ENCODE data around the gene KDM1B. TPM values are rescaled to one million over a fixed set of nuclear protein-coding genes. Genes with fewer than 3 reads are reported as not detected.
A peak's percentile ranks its signal among the peaks of the same experiment; 100 is the strongest.
"Not testable (repeated sequence)": the region's sequence is repeated elsewhere in the genome, so short reads cannot be mapped to it uniquely, and the experiment has no call there.

KDM1B gene
- total RNA-seq, 1 donor = 24.5 TPM

GRCh38 chr6:18226451-18227105 lies 71.4 kb downstream of the KDM1B start:
- DNase-seq (ENCODE audit: low read depth in 2 of 3, low spot score in 2 of 3) = not testable (repeated sequence)

GRCh38 chr6:18227166-18227565 lies 71.9 kb downstream of the KDM1B start:
- not testable (repeated sequence) for DNase-seq (ENCODE audit: low read depth in 2 of 3, low spot score in 2 of 3)

- DNase-seq (ENCODE audit: low read depth in 2 of 3, low spot score in 2 of 3) = not testable (repeated sequence)
Measured at GRCh38 chr6:18228590-18228989, 73.4 kb downstream of the KDM1B start.

- DNase-seq (ENCODE audit: low read depth in 2 of 3, low spot score in 2 of 3) = peak in 1 of 3 donors; percentile 22
Measured at GRCh38 chr6:18231856-18232255, 76.6 kb downstream of the KDM1B start.

- DNase-seq (ENCODE audit: low read depth in 2 of 3, low spot score in 2 of 3) = not testable (repeated sequence)
Measured at GRCh38 chr6:18233770-18234169, 78.5 kb downstream of the KDM1B start.

DNA sequence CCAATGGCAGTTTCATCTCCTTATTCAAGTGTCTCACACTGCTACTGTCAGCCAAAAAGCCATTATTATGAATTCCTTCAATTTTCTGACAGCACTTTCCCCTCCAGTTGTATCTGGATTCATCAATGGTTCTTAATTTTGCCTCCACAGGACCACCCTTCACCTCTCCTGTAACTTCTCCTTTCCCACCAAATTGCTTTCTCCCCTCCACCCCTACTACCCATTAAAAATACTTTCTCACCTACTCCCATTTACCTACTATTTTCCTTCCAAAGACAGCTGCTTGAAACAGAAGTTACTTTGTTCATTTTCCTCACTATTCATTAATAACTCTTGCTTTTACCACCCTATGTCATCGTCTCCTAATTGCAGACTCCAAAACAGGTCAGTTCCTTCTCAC lies 79.3 kb downstream of the KDM1B start:
- DNase-seq (ENCODE audit: low read depth in 2 of 3, low spot score in 2 of 3) = no peak

GRCh38 chr6:18235524-18235923 lies 80.3 kb downstream of the KDM1B start:
- no peak for DNase-seq (ENCODE audit: low read depth in 2 of 3, low spot score in 2 of 3)

DNA sequence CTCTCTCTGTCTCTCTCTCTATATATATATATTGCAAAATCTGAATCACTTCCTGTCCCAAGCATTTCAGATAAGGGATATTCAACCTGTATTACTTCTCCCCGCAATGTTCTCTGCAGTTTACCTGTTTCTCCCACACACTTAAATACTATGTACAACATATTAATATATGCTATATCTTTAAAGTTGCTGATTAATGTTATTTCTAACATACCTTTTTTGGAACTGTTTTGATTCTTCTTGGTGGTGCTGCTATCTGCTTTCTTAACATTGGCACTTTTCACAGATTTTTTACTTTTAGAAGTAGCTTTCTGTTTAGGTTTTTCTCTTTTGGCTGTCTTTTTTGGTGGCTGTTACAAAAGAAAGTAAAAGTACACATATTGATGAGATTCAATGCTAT lies 81.9 kb downstream of the KDM1B start:
- no peak for DNase-seq (ENCODE audit: low read depth in 2 of 3, low spot score in 2 of 3)

- DNase-seq (ENCODE audit: low read depth in 2 of 3, low spot score in 2 of 3) = no peak
Measured at GRCh38 chr6:18240230-18240629, 85.0 kb downstream of the KDM1B start.

GRCh38 chr6:18241208-18242038 lies 86.2 kb downstream of the KDM1B start:
- DNase-seq (ENCODE audit: low read depth in 2 of 3, low spot score in 2 of 3) = no peak

GRCh38 chr6:18242062-18242851 lies 87.0 kb downstream of the KDM1B start:
- DNase-seq (ENCODE audit: low read depth in 2 of 3, low spot score in 2 of 3) = no peak

DNA sequence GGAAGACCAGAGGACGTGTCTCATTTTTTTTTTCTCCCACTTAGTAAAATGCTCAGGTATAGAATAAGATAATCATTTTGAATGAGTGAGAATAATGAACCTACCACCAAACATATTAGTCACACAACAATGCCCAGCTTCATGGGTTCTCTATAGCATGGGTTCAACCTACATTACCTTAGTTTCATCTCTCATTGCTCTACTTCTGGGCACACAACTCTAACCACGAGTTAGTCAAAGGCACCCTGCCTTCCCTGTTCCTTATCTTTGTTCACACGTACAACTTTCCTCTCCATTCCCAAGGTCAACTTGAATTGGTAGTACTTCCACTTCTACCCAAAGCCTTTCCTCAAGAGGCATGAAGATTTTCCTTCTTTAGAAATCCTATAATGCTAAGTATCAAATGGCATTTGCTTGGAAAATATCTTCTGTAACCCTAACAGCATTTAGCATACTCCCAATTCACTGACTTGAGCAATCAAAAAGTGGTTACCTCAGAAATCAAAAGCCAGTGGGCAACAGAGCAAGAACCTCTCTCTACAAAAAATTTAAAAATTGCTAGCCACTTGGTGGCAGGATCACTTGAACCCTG lies 88.2 kb downstream of the KDM1B start:
- no peak for DNase-seq (ENCODE audit: low read depth in 2 of 3, low spot score in 2 of 3)

DNA sequence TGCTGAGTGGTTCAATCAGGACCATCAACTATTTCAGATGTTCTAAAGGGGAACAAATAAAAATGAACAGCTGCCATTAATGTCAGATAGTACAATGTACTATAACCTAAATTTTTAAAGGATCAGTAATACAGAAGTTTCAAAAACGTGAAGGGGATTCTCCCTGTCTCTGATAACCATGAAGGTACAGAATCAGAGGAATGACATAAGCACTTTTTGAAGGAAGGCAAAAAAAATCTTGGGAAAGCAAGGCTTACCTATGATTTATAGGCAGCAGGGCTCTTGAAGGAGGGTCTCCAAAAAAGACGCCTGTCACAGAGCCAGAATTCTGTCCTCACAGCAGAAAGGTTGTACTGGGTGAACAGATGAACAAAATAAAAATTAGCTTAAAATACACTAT lies 89.0 kb downstream of the KDM1B start:
- no peak for DNase-seq (ENCODE audit: low read depth in 2 of 3, low spot score in 2 of 3)

- no peak for DNase-seq (ENCODE audit: low read depth in 2 of 3, low spot score in 2 of 3)
Measured at GRCh38 chr6:18245079-18245478, 89.9 kb downstream of the KDM1B start.

DNA sequence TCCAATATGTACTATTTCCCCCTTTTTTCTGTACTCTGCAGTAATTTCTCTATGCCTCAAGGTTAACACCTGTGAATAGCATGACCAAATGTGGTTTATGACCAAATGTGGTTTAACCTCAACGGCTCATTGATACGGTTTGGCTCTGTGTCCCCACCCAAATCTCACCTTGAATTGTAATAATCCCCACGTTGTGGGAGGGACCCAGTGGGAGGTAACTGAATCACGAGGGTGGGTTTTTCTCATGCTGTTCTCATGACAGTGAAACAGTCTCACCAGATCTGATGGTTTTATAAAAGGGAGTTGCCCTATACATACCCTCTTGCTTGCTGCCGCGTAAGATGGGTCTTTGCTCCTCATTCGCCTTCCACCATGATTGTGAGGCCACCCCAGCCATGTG lies 90.4 kb downstream of the KDM1B start:
- DNase-seq (ENCODE audit: low read depth in 2 of 3, low spot score in 2 of 3) = no peak

- DNase-seq (ENCODE audit: low read depth in 2 of 3, low spot score in 2 of 3) = no peak
Measured at GRCh38 chr6:18246205-18246604, 91.0 kb downstream of the KDM1B start.

DNA sequence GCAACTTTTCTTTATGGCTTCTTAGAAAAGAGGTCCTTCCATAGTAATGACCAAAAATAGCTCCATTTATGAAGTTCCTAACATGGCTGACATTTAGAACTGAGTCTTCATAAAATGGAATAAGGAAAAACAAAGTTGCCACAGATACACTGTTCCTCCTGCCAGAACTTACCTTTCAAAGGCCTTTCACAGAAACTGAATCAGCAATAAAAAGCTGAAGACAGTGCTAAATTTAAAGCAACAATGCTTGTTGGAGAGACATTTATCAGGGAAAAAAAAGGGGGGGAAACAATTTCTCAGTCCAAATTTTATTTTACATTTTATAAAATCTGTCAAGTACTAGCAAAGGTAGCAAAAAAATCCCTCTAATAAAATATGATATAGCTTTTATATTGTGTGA lies 91.8 kb downstream of the KDM1B start:
- no peak for DNase-seq (ENCODE audit: low read depth in 2 of 3, low spot score in 2 of 3)

DNA sequence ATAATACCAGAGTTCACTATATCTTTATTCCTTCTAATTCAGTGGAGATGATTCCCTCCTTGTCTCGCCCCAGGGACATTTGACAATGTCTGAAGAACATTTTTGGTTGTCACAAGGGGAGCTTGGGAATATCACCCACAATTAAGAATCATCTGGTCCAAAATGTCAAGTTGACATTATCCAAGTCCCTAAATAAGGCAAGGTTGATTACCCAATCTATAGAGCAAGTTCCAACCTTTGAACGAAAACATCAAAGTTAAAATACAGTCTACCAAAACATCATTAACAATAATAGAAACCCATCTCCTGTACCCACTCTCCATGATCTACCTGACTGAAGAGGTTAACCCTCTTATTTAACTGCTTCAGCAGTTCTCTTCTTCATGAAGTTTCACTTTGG lies 93.5 kb downstream of the KDM1B start:
- no peak for DNase-seq (ENCODE audit: low read depth in 2 of 3, low spot score in 2 of 3)

GRCh38 chr6:18249271-18249670 lies 94.0 kb downstream of the KDM1B start:
- no peak for DNase-seq (ENCODE audit: low read depth in 2 of 3, low spot score in 2 of 3)

GRCh38 chr6:18253635-18254034 lies 98.4 kb downstream of the KDM1B start:
- DNase-seq (ENCODE audit: low read depth in 2 of 3, low spot score in 2 of 3) = no peak

DNA sequence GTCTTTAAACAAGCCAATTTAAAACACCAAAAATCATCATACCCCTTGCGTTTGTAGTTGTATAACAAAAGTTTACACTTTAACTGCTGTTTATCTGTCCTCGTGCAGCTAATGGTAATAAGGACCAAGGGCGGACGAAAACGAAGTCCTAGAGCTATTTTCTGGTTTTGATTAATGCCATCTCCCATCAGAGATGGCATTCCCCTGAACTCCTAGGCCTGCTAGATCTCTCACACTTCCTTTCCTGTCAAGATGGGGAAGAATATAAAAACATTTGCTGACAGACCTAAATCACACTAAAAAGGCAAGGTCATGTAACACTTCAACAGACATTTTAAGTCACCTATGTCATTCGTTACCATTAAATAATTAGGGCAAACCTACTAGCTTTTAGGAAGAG lies 99.6 kb downstream of the KDM1B start:
- no peak for DNase-seq (ENCODE audit: low read depth in 2 of 3, low spot score in 2 of 3)
